Sciatic nerve (tissue), 2 donors: ENCODE measurements around the gene CPNE1. TPM values are rescaled to one million over a fixed set of nuclear protein-coding genes. Genes with fewer than 3 reads are reported as not detected.
"Not testable (repeated sequence)": the region's sequence is repeated elsewhere in the genome, so short reads cannot be mapped to it uniquely, and the experiment has no call there.

Experiments used
- ATAC-seq: fragments of 200-7000 bp; cut with Tn5 transposase; one replicate; pipeline ENCODE4 v1.9.1; 2020; ENCODE audit warnings: mild to moderate bottlenecking, moderate library complexity
- DNase-seq: peaks from one replicate; pipeline ENCODE4 v3.0.0-alpha.2; 2020; ENCODE audit warnings: low spot score
- intact Hi-C: fragments of 100-400 bp; cut with DNase I; formaldehyde crosslinking; loops from one replicate; pipeline ENCODE4 v1.14.2; 2022
- total RNA-seq: library from RNA; stranded (reverse); fragmentation: NEBNext Ultra II Directional; extraction: Animal tissue kit (Norgen Biotek cat#: 25700); gene quantifications from one replicate; pipeline ENCODE4 v1.2.1, GENCODE V29; 2021
- donor health status: DM: no; HTN: no; CAD: no.
- donor health status: DM: no; HTN: no; CAD: no.

The CPNE1 gene
- 167 TPM for total RNA-seq

DNA sequence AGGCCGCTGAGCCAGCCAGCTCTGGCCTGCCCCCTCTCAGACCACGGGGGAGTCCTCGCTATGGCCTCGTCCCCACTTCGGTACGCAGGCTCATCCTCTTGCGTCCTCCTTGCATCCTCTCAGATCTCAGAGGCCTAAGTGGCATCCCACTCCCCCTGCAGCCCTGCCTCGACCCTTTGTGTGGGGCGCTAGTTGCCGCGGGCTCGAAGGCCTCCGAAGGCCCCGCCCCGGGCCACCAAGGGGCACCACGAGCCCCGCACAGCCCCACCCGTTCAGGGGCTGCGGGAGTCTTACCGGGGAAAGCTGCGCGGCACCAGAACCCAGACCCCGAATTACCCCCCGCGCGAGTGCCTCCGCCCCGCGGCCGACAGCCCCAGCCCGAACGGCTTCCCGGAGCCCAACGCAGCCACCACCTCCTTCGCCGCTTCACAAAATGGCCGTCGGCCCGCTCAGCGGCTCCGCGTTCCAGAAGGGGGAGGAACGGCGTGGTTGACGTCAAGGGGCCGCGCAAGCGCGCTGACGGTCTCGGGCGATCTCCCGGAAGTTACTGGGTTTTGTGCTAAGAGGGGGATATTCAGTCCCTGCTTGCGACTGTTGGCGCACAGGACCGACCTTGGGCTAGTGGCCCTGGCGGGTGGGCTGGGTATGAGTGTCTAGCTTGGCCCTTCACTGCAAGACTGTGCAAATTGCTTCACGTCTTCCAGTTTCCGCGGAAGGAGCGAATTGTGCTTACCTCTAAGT, at the start of gene CPNE1, which contains the start of gene RBM12:
Gene CPNE1 (minus strand): TSS at position 435 of the 741 bp plus-strand sequence. CDS start 31,977 bp downstream, outside the sequence.
Gene RBM12 (minus strand): TSS at position 435 of the 741 bp plus-strand sequence. CDS start 9,578 bp downstream, outside the sequence.
- ATAC-seq (peak; percentile 97), DNase-seq (peak; percentile 96)
- intact Hi-C loops = no loop called here

DNA sequence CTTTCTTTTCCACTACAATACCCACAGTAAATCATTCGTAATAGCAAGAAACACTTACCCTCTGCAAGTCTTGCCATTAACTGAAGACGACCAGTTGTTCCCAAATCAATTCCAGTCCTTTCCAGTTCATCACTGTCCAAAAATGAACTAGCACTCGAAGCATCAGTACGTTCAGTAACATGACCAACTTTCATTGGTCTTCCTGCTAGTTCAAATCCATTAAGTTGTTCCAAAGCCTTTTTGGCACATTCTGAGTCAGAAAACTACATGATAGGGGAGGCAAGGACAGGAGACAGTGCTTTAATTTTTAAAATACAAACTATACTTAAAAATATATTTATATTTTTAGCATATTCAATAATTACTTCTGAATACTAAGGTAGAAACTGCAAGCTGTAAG, 49.4 kb upstream of the CPNE1 start:
- no peak for ATAC-seq

DNA sequence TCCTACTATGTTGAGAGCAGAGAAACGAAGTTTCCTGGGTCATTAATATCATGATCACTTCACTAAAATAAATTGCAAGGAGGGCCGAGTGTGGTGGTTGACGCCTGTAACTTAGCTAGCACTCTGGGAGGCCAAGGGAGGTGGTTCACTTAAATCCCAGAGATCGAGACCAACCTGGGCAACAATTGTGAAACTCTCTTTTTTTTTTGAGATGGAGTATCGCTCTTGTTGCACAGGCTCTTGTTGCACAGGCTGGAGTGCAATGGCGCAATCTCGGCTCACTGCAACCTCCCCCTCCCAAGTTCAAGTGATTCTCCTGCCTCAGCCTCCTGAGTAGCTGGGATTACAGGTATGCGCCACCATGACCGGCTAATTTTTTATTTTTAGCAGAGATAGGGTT, 48.4 kb upstream of the CPNE1 start:
- intact Hi-C loops, DNase-seq, ATAC-seq: not testable (repeated sequence)

More for the DNA sequence above, 49.4 kb upstream of the CPNE1 start:
- intact Hi-C loops = no loop called here
- DNase-seq = no peak

DNA sequence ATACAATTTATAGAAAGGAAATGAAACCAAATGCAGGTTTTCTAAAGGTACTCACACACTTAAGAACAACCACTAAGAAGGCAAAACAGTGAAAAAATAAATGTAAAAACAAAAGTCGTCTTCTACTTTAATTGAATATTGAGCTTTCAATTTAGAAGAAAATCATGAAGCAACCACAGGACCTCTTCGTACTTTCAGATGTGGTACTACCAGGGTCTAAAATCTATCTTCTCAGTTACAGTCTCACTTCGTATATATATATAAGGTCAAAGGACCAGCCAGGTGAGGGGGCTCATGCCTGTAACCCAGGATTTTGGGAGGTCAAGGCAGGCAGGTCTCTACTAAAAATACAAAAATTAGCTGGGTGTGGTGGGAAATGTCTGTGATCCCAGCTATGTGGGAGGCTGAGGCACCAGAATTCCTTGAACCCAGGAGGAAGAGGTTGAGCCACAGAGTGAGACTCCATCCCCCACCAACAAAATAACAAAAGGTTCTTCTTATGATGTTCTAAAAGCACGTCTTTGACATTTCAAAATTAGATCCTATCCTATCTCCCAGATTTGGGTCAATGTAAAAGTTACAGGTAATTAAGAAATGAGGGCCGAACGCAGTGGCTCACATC, 47.0 kb upstream of the CPNE1 start:
- no peak for DNase-seq
- intact Hi-C loops = no loop called here
- ATAC-seq = no peak

DNA sequence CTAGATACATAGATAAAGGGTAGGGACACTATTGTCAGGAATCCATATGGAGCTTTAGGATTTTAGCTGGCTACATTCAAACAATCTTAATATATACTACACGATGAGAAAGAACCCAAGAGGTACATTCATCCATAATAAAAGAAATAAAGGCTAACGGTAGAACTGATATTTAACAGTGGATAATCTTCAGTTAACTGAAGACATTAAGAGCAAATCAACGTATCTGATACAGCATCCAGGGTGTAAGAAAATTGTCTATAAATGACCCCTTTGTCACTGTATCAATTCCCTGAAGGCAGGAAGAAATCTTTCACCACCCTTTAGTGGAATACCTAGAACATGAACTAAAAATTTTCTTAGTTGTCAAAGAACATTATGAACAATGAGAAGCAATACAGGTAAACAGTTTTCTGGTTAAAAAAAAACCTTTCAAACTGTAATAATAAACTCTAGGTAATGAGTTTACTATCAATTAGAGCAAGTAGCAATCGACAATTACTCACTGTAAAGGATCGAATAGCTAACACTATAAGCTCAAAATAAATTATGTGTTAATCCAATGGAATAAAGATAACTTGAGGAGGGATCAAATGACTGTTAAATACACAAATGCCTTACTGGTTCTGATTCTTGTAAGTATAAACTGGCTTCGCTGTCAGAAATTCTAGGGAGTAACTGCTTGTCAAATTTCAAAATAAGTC, 46.3 kb upstream of the CPNE1 start:
- DNase-seq (no peak), ATAC-seq (no peak)
- intact Hi-C loops = no loop called here

- ATAC-seq (no peak), DNase-seq (no peak)
- intact Hi-C loops = no loop called here
Observed at GRCh38 chr20:35710039-35710438, 45.3 kb upstream of the CPNE1 start.

DNA sequence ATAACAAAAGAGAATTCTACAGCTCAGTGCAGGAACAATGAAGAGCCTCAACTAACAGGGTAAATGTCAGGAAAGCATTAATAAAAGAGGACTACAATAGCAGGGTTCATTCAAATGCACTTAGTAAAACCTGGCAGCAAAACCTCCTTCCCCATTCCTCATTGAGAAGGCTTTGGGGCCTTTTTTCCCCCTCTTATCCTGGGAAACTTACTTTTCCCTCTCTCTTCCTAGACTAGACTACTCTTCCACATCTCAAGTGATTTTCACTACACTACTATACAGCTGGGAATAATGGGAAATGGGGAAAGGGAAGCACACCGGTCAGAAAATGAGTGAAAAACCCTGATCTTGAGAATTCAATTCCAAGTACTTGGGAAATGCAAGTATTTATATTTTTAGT, 44.6 kb upstream of the CPNE1 start:
- DNase-seq (no peak), ATAC-seq (no peak)
- intact Hi-C loops = no loop called here

GRCh38 chr20:35708502-35708901, 43.8 kb upstream of the CPNE1 start:
- ATAC-seq (no peak), DNase-seq (no peak)
- intact Hi-C loops = no loop called here

GRCh38 chr20:35706591-35707529, 42.2 kb upstream of the CPNE1 start:
- intact Hi-C loops, ATAC-seq: not testable (repeated sequence)
- DNase-seq = peak; percentile 39

DNA sequence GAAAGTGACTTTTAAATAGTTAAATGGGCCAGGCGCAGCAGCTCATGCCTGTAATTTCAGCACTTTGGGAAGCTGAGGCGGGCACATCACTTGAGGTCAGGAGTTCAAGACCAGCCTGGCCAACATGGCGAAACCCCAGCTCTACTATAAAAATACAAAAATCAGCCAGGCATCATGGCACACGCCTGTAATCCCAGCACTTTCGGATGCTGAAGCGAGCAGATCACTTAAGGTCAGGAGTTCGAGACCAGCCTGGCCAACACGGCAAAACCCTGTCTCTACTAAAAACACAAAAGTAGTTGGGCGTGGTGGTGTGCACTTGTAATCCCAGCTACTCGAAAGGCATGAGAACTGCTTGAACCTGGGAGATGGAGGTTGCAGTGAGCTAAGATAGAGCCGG, 41.2 kb upstream of the CPNE1 start:
- DNase-seq, intact Hi-C loops, ATAC-seq: not testable (repeated sequence)

GRCh38 chr20:35704514-35705261, 40.0 kb upstream of the CPNE1 start:
- intact Hi-C loops = no loop called here
- ATAC-seq (no peak), DNase-seq (no peak)

GRCh38 chr20:35702824-35703695, 38.4 kb upstream of the CPNE1 start:
- intact Hi-C loops = no loop called here
- ATAC-seq (no peak), DNase-seq (no peak)

- ATAC-seq = no peak
- intact Hi-C loops = no loop called here
- DNase-seq = no peak
Observed at GRCh38 chr20:35702051-35702823, 37.5 kb upstream of the CPNE1 start.

- DNase-seq = no peak
- intact Hi-C loops = no loop called here
- no peak for ATAC-seq
Observed at GRCh38 chr20:35700625-35701148, 36.0 kb upstream of the CPNE1 start.

GRCh38 chr20:35699957-35700624, 35.4 kb upstream of the CPNE1 start:
- intact Hi-C loops = no loop called here
- ATAC-seq (no peak), DNase-seq (no peak)
